OCI-LY3 (cell line): Measurements from ENCODE around the gene DSN1.

Source experiments
- CTCF ChIP-seq: fragments of 200-600, 300-600 bp; sonication (generic); IDR thresholded peaks from 2 replicates; pipeline ENCODE4 v1.5.1; 2014; ENCODE audit warnings: antibody characterized with exemption, low read length, low read depth
- EZH2phosphoT487 ChIP-seq: fragments of 200-600 bp; shearing (Covaris generic); IDR thresholded peaks from 2 replicates; pipeline ENCODE4 v1.6.1; 2018; ENCODE audit warnings: antibody characterized with exemption, mixed run types, low read depth

GRCh38 chr20:36742558-36742957 is 31.0 kb downstream of the DSN1 start:
- TF ChIP-seq CTCF: no peak
- no peak for TF ChIP-seq EZH2phosphoT487
